HG02798 (cell line): ENCODE measurements around the gene VAPB.

Experiments
- ATAC-seq: cut with Tn5 transposase; IDR thresholded peaks from one replicate; pipeline ENCODE4 v1.9.1; 2021; ENCODE audit warnings: mild to moderate bottlenecking; ENCODE audit not compliant: unreplicated experiment, poor library complexity

Gene VAPB

GRCh38 chr20:58473453-58474425 is 84.7 kb downstream of the VAPB start:
- no peak for ATAC-seq

GRCh38 chr20:58475466-58475865 is 86.4 kb downstream of the VAPB start:
- no peak for ATAC-seq

GRCh38 chr20:58478141-58478805 is 89.2 kb downstream of the VAPB start:
- ATAC-seq: no peak

- no peak for ATAC-seq
Measured at GRCh38 chr20:58479726-58480440, 90.9 kb downstream of the VAPB start.

- ATAC-seq: no peak
Measured at GRCh38 chr20:58480551-58481336, 91.7 kb downstream of the VAPB start.

- no peak for ATAC-seq
Measured at GRCh38 chr20:58481481-58482021, 92.5 kb downstream of the VAPB start.

GRCh38 chr20:58482416-58482815 is 93.4 kb downstream of the VAPB start:
- ATAC-seq: no peak

- ATAC-seq: no peak
Measured at GRCh38 chr20:58483051-58483450, 94.0 kb downstream of the VAPB start.

GRCh38 chr20:58483470-58483869 is 94.4 kb downstream of the VAPB start:
- no peak for ATAC-seq

- no peak for ATAC-seq
Measured at GRCh38 chr20:58485393-58485792, 96.4 kb downstream of the VAPB start.

- ATAC-seq: no peak
Measured at GRCh38 chr20:58486207-58486606, 97.2 kb downstream of the VAPB start.

GRCh38 chr20:58492074-58492718 is 103.2 kb downstream of the VAPB start:
- ATAC-seq: no peak

- no peak for ATAC-seq
Measured at GRCh38 chr20:58492795-58493524, 103.9 kb downstream of the VAPB start.

GRCh38 chr20:58494923-58495622 is 106.0 kb downstream of the VAPB start:
- no peak for ATAC-seq

GRCh38 chr20:58495623-58496428 is 106.8 kb downstream of the VAPB start:
- ATAC-seq: no peak

- no peak for ATAC-seq
Measured at GRCh38 chr20:58496429-58496769, 107.4 kb downstream of the VAPB start.

- ATAC-seq: no peak
Measured at GRCh38 chr20:58497076-58497641, 108.1 kb downstream of the VAPB start.
